ENCODE measurements around the gene STARD3.

STARD3 gene

DNA sequence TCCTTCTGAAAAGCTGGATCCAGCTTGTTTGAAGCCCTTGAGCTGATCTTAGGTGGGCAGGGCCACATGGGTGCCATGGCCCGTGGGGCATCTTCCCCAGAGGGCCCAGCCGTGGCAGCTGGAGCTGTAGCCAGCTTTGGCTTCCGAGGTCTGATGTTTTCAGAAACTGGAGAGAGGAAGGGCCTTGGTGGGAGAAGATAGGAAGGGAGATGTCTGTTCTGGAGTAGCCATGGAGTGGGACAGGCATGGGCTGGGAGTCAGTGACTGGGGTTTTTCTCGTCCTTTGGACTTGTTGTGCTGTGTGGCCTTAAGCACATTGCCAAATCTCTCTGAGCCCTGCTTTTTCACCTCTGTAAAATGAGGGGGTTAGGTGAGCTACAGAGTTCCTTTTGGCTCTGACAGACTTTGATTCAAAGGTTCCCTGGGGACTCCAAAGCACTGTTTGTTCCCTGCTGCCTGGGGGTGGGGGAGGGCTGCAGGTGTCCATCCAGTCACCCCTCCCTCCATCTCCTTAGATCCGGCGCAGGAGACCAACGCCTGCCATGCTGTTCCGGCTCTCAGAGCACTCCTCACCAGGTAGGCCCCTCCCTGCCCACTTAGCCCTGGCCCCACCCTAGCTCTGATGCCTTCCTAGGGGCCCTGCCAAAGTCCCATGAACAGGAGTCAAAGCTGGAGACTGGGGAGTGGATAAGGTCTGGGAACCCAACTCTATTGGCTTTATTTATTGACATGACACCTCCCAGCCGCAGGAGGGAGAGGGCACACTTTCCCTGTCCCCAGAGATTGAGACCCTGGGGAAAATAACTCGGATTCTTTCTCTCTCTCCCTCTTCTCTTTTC, 8.1 kb upstream of the STARD3 start:
- TF ChIP-seq, protein P1, sequence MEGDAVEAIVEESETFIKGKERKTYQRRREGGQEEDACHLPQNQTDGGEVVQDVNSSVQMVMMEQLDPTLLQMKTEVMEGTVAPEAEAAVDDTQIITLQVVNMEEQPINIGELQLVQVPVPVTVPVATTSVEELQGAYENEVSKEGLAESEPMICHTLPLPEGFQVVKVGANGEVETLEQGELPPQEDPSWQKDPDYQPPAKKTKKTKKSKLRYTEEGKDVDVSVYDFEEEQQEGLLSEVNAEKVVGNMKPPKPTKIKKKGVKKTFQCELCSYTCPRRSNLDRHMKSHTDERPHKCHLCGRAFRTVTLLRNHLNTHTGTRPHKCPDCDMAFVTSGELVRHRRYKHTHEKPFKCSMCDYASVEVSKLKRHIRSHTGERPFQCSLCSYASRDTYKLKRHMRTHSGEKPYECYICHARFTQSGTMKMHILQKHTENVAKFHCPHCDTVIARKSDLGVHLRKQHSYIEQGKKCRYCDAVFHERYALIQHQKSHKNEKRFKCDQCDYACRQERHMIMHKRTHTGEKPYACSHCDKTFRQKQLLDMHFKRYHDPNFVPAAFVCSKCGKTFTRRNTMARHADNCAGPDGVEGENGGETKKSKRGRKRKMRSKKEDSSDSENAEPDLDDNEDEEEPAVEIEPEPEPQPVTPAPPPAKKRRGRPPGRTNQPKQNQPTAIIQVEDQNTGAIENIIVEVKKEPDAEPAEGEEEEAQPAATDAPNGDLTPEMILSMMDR (IDR thresholded peaks at IDR 0.05; ENCODE audit: low read depth, low read length, missing control alignments) = no peak
- no peak overlapping the region for H3K4me3 ChIP-seq (ENCODE audit: low read depth, low read length)
- DNase-seq (ENCODE audit: low read depth) = no peak

DNA sequence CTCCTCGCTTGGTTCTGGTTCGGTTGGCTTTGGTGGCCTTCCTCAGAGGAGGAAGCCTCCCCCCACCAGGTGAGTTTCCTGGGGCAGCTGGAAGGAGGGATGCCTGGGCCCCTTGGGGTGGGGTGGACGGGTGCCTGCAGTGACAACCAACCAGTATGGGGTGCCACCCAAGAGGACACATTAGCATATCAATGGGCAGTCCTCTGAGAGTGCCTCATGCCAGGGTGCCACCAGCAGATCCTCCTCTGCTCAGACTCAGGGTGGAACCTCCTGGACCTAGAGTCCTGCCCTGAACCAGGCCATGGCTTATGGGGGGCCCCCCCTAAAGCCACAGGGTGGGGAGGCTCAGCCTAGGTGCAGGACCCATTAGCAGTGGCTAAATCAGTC, 7.5 kb upstream of the STARD3 start:
- no peak overlapping the region for H3K4me3 ChIP-seq (ENCODE audit: low read depth, low read length)
- DNase-seq (ENCODE audit: low read depth) = no peak
- TF ChIP-seq, protein P1 (IDR thresholded peaks at IDR 0.05; ENCODE audit: low read depth, low read length, missing control alignments) = no peak

DNA sequence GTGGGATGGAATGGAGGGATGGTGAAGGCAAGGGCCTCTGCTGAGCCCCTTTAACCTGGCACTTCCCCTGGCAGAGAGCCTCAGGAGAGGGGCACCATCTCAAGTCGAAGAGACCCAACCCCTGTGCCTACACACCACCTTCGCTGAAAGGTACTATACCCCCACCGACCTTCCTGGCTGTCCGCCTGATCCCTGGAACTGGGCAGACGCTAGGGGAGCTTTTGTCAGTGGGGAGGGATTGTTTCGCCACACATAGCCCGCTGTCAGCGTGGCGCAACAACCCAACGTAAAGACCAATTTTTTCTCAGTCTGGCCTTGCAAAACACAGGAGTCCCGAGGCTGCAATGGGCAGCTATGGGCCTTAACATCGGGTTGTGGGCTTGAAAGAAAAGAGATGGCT, 7.0 kb upstream of the STARD3 start:
- DNase-seq (ENCODE audit: low read depth) = no peak
- TF ChIP-seq, protein P1 (IDR thresholded peaks at IDR 0.05; ENCODE audit: low read depth, low read length, missing control alignments) = no peak

DNA sequence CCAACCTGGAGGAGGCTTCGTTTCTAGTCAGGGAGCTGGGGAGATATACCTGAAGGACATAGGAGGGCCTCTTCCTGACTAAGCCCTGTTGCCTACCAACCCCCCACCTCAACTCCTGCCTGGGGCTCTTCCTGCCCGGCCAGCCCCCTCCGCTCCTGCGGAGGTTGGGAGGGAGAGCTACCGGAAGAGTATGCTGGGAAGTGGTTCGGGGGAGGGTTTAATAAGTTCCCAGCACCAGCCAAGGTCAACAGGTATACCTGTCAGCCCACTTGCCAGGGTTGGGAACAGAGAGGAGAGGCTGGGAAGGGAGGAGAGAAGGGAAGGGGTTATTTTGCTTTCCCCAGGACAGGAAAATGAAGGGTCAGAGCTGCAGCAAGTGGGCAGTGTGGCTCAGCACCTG, 5.5 kb upstream of the STARD3 start:
- no peak overlapping the region for H3K4me3 ChIP-seq (ENCODE audit: low read depth, low read length)
- TF ChIP-seq, protein P1 (IDR thresholded peaks at IDR 0.05; ENCODE audit: low read depth, low read length, missing control alignments) = no peak
- no peak for DNase-seq (ENCODE audit: low read depth)

More for the DNA sequence above, 7.0 kb upstream of the STARD3 start:
- H3K4me3 ChIP-seq (ENCODE audit: low read depth, low read length) = no peak overlapping the region

DNA sequence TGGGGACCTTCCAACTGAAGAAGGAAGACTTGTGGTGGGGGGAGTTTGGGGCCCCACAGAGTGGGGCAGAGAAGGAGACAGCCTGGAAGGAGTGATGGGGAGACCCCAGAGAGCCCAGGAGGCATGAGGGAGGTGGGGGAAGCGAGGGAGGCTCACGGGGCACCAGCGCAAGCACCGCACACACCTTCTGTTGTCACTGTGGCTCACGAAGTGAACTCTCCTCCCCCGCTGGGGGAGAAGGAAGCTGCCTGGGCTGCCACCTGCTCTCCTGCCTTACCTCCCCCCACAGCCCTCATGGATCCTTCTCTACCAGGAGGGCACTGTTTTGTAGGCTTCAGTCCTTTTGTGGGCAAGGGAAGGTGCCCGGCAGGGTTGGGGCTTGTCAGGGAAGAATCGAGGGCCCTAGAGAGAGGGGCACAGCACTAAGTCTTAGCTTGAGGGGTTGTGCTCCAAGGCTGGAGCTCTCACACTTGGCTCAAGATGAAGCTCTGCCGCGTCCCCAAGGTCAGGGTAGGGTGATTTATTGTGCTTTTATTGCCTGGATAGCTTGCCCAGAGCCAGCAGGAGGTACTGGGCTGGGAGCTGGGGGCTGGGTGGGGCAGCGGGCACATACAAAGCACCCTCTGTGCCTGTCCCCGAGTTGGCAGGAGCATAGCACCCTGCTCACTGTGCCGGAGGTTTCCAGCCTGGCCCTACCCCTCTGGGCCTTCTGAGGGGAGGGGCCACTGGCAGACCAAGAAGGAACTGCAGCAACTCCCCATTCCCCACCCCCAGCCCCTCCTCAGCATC, 4.6 kb upstream of the STARD3 start:
- H3K4me3 ChIP-seq (ENCODE audit: low read depth, low read length) = no peak overlapping the region
- TF ChIP-seq, protein P1 (IDR thresholded peaks at IDR 0.05; ENCODE audit: low read depth, low read length, missing control alignments) = no peak
- DNase-seq (ENCODE audit: low read depth) = no peak

DNA sequence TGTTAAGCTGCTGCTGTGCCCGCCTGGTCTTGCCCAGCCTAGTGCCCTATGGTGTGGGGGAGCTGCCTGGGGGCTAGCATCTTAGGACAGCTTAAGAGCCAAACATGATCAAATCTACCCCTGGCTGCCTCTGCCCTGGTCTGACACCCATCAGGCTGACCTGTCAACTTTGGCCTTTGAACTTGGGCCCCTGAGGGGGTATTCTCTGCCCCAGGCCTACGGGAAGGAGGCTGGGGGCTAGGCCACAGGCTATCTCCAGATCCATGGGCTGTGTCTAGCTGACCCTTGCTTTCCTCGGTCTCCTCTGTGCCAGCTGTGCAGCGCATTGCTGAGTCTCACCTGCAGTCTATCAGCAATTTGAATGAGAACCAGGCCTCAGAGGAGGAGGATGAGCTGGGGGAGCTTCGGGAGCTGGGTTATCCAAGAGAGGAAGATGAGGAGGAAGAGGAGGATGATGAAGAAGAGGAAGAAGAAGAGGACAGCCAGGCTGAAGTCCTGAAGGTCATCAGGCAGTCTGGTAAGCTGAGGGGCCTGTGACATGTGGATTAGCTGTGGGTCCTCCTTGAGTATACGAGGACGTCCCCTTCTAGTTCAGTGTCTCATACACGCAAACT, 3.3 kb upstream of the STARD3 start:
- no peak overlapping the region for H3K4me3 ChIP-seq (ENCODE audit: low read depth, low read length)
- TF ChIP-seq, protein P1 (IDR thresholded peaks at IDR 0.05; ENCODE audit: low read depth, low read length, missing control alignments) = no peak
- DNase-seq (ENCODE audit: low read depth) = no peak

Measured in GM12864 (cell line).